MV-4-11 (cell line): Measurements from ENCODE around the gene HOMER2.
A peak's percentile ranks its signal among the peaks of the same experiment; 100 is the strongest.

Source experiments
- DNase-seq: peaks from one replicate; lab custom pipeline; 2025; lab: John Stamatoyannopoulos, UW

The HOMER2 gene

DNA sequence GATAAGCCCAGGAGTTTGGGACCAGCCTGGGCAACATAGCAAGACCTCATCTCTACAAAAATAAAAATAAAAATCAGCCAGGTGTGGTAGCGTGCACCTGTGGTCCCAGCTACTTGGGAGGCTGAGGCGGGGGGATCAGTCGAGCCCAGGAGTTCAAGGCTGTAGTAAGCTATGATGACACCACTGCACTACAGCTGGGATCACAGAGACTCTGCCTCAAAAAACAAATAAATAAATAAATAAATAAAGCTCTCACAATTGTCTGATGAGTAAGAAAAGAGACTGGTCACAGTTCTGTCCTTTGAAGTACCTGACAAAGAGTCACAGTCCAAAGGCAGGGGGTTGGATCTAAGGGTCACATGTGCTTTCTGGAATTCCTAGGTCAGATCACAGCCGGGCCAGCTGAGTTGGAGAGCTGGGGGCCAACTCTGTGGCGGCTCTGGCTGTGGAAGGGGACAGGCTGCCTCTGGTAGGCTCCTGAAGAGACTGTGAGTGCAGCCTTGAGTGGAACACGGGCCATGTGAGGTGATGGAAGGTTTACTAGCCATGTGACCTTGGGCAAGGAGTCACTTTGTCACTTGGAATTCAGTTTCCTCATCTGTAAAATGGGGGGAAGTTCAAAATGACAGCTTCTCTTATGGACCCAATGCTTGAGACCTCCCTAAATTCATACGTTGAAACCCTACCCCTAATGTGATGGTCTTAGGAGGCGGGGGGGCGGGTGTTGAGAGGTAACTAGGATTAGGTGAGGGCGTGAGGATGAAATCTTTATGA lies 95.9 kb downstream of the HOMER2 start:
- DNase-seq = no peak

DNA sequence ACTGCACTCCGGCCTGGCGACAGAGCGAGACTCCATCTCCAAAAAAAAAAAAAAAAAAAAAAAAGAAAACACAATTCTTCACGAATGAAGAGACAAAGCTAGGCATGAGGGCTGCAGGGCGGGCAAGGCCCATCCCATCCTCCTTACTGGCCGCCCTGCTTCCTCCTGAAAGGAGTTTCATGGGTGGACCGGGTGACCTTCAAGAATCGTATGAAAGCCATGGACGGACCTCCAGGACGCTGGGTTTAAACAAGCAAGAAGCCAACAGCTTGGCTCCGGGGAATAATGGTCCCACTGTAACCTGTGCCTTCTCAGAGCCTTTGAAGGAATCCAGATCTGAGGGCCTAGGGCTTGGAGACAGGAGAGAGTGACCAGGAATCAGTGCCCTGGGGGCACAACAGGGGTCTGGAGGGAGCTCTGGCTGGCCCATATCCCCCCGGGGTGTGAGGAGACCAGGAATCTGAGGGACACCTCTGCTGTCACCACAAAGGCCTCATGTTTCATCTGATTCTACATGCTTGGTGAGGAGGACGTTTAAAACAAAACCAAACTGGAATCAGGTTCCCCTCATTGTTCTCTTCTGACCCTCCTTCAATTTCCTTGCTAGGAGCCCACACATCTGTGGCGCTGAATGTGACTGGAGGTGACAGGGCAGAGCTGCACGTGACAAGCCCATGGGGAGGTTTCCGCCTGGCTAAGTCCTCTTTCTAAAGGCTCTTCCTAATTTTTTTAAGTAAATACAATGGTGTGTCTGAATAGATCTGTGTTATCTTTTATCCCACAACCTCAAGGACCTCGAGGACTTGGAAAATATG lies 97.0 kb downstream of the HOMER2 start:
- DNase-seq = peak; percentile 7

GRCh38 chr15:82854554-82854953 lies 98.0 kb downstream of the HOMER2 start:
- DNase-seq = no peak

- DNase-seq = peak; percentile 2
These were observed 99.5 kb downstream of the HOMER2 start for GRCh38 chr15:82852941-82853561.

GRCh38 chr15:82851981-82852511 lies 100.5 kb downstream of the HOMER2 start:
- peak; percentile 85 for DNase-seq

- no peak for DNase-seq
These were observed 101.1 kb downstream of the HOMER2 start for GRCh38 chr15:82851306-82851850.

GRCh38 chr15:82850731-82851130 lies 101.8 kb downstream of the HOMER2 start:
- DNase-seq = no peak

DNA sequence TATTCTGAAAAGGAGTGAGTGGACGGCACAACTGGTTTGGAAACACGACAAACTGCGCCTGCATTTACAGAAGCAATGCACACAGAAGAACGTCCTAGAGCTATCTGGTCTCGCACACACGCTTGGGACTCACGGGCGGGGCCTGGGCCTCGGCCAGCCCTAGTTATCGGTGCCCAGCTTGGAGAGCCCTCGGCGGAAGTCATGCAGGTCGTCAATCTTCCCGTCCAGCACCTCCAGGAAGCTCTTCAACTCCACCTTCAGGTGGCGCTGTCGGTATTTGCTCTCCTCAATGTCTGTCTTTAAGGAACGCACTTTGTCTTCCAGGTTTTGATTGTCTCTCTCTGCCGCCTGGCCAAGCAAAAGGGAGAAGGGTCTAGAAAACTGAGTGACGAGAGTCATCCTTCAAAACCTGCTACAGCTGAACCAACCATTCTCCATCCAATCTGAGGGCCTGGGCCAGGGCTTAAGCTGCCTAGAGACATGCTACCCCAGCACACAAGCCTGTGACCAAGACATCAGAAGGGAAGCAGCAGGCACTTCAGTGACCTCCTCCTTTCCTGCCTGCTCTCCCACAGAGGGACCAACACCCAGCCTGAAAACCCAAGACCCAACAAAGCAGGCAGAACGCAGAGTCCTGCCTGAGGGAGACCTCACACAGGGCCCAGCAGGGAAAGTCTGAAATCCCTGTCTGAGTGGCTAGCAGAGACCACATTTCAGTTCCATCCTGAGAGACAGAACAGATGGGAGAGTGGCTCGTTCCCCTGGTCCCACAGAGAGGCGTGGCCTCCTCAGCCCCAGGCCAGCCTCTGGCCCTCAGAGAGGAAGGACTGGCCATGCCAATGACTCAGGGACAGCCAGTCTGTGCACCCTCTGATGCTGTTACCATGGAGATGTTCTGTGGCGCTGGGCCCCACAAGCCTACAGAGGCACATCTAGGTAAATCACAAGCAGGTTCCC lies 102.7 kb downstream of the HOMER2 start:
- DNase-seq = peak; percentile 87

DNA sequence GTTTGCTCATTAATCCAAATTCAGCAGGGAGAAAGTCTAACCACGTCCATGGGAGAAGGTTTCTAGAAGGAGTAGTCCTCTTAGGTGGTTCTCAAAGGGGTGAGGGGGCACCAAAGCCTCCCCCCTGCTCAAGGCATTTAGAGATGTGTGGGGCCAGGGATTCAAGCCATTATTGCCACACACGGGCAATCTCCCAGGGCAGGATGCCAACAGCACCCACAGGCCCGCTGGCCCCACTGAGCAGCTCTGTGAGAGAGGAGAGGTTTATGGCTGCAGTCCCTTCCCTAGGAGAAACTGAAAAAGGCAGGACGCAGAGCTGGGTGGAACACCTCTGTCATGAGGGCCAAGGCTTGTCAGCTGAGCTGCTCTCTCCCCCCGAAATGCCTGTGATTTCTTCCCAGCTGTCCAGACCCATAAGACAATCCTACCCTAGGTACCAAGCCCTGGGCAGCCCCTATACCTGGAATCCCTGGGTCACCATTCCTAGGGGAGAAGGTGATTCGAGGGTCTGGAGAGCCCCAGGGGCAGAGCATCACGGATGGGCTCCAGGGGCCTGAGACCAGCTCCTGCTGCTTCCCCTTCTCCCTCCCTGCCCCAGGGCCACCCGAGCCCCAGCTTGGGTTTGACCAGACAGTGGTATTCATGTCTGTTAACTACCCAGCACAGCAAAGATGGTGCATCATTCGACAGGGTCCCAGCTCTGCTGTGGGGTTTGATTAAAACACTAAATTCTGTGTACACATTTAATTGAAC lies 104.1 kb downstream of the HOMER2 start:
- DNase-seq = no peak

- DNase-seq = no peak
These were observed 104.8 kb downstream of the HOMER2 start for GRCh38 chr15:82847703-82848102.

GRCh38 chr15:82846621-82847020 lies 105.9 kb downstream of the HOMER2 start:
- DNase-seq = no peak

- no peak for DNase-seq
These were observed 106.8 kb downstream of the HOMER2 start for GRCh38 chr15:82845686-82846085.

GRCh38 chr15:82843566-82843965 lies 109.0 kb downstream of the HOMER2 start:
- DNase-seq = peak; percentile 61

GRCh38 chr15:82840166-82840565 lies 112.4 kb downstream of the HOMER2 start:
- no peak for DNase-seq

GRCh38 chr15:82839136-82839535 lies 113.4 kb downstream of the HOMER2 start:
- DNase-seq = no peak

- no peak for DNase-seq
These were observed 114.3 kb downstream of the HOMER2 start for GRCh38 chr15:82838096-82838735.

DNA sequence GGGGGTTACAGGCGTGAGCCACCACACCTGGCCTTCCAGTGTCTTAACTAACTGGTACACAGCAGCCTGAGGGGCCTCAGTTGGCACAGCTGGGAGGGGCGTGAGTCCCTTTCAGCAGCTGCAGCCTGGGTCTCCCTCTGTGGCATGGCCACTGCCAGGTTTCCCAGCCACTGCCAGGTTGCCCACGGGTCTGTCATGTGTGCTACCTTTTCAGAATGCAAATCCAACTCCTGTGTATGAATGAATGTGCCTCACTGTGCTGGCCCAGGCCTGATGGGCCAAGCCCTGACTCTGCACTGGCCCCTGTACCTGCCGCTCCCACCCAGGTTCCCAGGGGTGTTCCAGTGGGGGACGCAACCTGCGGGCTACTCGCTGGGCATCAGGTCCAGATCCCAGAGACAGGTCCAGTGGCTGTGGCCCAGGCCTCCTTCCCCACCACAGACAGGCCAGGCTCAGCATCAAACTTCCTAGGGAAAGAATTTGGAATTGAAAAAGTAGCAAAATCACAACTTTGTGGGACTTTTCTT lies 117.1 kb downstream of the HOMER2 start:
- DNase-seq = no peak

- no peak for DNase-seq
These were observed 119.2 kb downstream of the HOMER2 start for GRCh38 chr15:82833362-82833682.

- DNase-seq = peak; percentile 94
These were observed 119.7 kb downstream of the HOMER2 start for GRCh38 chr15:82832601-82833361.
